NCI-H774 (cell line): Measurements from ENCODE around the gene SRCAP.
"Not testable (repeated sequence)": the region's sequence is repeated elsewhere in the genome, so short reads cannot be mapped to it uniquely, and the experiment has no call there.

Source experiments
- DNase-seq: peaks from one replicate; lab custom pipeline; 2025; lab: John Stamatoyannopoulos, UW

SRCAP gene

GRCh38 chr16:30664616-30665109, 34.3 kb upstream of the SRCAP start:
- DNase-seq = no peak

- DNase-seq = no peak
These were observed 33.7 kb upstream of the SRCAP start for GRCh38 chr16:30665155-30665829.

GRCh38 chr16:30665830-30666190, 33.2 kb upstream of the SRCAP start:
- no peak for DNase-seq

GRCh38 chr16:30666681-30667080, 32.3 kb upstream of the SRCAP start:
- DNase-seq = no peak

- no peak for DNase-seq
These were observed 31.5 kb upstream of the SRCAP start for GRCh38 chr16:30667361-30667905.

- no peak for DNase-seq
These were observed 30.6 kb upstream of the SRCAP start for GRCh38 chr16:30668393-30668792.

- no peak for DNase-seq
These were observed 29.7 kb upstream of the SRCAP start for GRCh38 chr16:30669026-30669902.

GRCh38 chr16:30669903-30670824, 28.8 kb upstream of the SRCAP start:
- DNase-seq = no peak

GRCh38 chr16:30675143-30675542, 23.8 kb upstream of the SRCAP start:
- DNase-seq = no peak

GRCh38 chr16:30677931-30678585, 20.9 kb upstream of the SRCAP start:
- DNase-seq = no peak

GRCh38 chr16:30678586-30678970, 20.4 kb upstream of the SRCAP start:
- no peak for DNase-seq

GRCh38 chr16:30680326-30680725, 18.6 kb upstream of the SRCAP start:
- no peak for DNase-seq

- no peak for DNase-seq
These were observed 10.3 kb upstream of the SRCAP start for GRCh38 chr16:30688701-30689100.

- DNase-seq = no peak
These were observed 7.1 kb upstream of the SRCAP start for GRCh38 chr16:30691907-30692306.

GRCh38 chr16:30692396-30693064, 6.4 kb upstream of the SRCAP start:
- no peak for DNase-seq

- no peak for DNase-seq
These were observed 3.9 kb upstream of the SRCAP start for GRCh38 chr16:30694926-30695693.

- not testable (repeated sequence) for DNase-seq
These were observed 2.3 kb upstream of the SRCAP start for GRCh38 chr16:30696646-30697045.

- DNase-seq = no peak
These were observed 1.5 kb upstream of the SRCAP start for GRCh38 chr16:30697264-30698138.
